GM18505 (cell line): ENCODE data around the gene RPA1.

Source experiments
- ATAC-seq: cut with Tn5 transposase; IDR thresholded peaks from one replicate; pipeline ENCODE4 v1.9.1; 2021; ENCODE audit not compliant: unreplicated experiment
- POLR2A ChIP-seq: IDR thresholded peaks from 4 replicates; pipeline ENCODE4 v1.6.1; 2011; ENCODE audit warnings: borderline replicate concordance; ENCODE audit not compliant: insufficient read depth, insufficient read length; ENCODE audit errors: extremely low read depth

The RPA1 gene

DNA sequence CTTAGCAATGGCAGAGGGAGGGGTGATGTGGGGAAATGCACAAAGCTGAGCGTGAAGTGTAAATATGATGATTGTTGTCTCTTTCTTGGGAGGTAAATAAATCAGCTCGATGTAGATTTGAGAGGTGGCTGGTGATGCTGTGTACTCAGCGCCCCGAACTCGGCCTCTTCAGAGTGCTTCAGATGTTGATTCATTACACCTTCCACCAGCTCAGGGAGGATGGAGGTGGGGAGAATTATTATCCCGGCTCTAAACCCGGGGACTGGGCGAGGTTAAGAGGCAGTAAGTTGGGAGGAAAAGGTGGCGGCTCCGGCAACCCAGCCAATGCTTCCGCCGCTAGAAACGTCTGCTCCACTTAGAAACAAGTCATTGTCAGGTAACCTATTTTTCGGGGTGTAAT lies 86.5 kb downstream of the RPA1 start:
- no peak for TF ChIP-seq POLR2A
- ATAC-seq, result no peak

DNA sequence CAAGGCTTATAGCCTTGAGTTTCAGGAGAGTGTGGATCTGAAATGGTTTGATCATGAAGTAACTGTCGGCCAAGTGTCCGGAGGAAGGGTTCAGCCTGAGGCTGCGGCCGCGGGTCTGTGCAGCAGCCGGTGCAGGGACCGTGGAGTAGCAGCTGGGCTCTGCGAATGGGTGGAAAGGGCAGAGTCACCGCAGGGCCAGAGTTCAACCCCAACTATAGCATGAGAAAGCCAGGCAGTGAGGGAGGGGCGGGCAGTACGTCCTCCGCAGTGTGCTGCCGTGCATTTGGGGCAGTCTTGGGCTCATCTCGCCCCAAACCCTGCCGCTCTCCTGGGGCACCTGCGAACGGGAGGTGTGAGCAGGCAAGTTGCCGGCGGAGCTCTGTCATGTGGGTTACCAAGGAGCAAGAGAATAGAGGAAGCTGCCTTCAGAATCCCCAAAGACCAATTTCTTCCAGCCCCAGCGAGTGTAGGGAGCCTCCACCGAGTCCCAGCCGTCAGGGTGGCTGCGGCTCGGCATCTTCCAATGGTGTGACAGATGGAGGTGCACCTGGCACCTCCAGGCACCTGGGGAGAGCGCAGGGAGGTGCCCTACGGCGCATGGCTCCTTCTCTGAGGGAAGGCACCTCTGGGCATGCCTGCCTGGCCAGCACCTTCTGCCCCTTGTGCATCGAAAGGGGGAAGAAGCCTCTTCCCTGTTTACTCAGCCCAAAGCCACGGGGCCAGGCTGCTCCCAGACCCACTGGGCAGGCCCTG lies 87.3 kb downstream of the RPA1 start:
- no peak for TF ChIP-seq POLR2A
- no peak for ATAC-seq

DNA sequence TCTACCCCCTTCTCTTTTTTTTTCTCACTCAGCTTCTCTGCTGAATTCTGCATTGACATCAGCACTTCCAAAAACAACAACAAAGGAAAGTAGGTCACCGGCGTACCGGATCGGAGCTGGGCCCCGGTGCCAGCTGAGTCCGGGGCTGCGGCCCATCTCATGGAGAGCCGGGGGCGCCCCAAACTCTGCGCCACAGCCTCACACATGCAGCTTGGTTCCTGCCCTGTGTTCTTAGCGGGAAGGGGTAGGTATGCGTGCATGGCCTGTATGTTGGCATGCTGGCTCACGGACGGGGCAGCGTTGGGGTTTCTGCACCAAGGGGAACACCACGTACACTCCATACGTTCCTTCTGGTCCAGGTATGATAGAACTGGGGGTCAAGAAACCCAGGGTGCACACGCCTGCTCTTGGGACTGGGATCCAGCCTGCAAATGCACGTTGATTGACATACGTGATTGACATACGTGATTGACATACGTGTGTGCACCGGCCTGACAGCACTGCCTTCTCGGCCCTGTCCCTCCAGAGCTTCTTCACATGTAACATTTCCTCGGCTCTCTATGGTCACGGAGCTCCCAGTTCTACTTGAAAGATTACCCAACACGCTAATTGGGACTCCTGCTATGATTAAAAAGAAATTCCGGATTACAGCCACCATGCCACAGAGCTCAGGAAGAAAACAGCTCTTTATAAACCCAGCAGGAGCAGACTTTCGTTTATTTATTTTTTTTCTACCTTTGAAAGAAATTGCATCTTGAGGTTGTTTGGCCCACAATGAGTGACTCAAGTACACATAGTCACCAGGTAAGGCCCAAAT lies 88.7 kb downstream of the RPA1 start:
- no peak for ATAC-seq
- no peak for TF ChIP-seq POLR2A

DNA sequence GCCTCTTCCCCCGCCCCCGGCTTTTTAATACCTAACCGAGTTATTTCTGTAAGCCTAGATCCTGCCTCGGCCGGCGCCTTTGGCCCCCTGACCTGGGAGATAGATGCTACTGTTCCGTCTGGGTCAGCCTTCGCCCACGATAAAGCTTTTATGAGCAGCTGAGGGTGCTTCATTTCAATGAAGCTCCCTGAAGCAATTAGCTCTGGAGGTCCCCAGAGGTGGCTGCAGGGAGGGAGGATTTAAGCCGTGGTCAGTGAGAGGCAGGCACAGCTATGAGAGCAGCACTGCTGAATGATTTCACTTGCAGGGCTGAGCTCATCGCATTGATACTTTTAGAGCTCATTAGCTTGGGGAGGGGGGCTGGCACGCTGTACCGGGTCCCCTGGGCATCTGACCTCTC lies 89.4 kb downstream of the RPA1 start:
- no peak for TF ChIP-seq POLR2A
- no peak for ATAC-seq

DNA sequence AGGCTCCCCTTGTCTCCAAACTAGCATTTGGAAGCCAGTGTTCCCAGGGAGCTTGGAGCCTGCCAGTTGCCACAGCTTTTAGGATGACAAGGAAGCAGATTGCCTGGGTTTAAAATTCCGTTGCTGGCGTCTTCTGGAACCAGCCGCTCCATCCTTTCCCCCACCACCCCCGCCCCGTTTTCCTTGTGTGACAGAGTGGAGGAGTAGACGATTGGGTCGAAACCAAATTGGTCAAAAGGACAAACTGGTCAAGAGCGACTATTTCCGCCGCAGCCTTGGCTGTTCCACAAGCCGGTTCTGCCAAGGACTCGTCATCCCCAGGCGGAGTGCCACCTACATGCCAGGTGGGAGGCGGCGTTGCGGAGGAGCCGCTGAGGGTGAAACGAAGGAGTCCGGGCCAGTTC lies 91.1 kb downstream of the RPA1 start:
- ATAC-seq, result no peak
- no peak for TF ChIP-seq POLR2A

DNA sequence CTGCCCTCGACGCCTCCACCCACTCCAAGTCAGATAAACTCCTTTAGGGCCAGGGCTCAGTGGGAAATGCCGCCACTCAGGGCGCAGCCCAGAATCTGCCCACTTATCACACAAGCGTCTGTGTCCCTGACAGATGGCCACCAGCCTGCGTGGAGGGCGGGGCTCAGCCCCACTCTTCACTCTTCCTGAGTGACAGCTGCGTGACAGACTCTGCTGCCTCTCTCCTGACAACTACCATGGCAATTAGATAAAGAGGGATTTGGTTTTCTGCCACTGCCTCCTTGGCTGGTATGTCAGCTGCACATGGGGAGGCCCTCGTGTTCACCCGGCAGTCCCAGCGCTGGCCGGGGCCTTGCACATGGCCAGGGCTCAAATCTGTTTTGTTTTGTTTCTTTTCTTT lies 99.2 kb downstream of the RPA1 start:
- ATAC-seq, result no peak
- no peak for TF ChIP-seq POLR2A

DNA sequence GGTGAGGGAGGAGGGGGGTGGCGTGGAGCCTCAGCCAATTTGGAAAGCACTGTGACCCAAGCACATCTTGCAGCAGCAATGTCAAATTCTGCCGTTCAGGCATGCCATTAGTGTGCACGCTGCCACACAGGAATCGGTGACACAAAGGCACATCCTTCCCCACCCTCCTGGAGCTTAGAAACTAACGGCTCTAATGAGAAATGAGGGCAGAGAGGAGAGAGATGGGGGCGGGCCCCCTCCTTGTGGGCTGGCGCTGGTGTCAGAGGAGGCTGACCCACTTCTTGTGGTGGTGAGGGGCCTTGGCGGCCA lies 100.5 kb downstream of the RPA1 start:
- no peak for TF ChIP-seq POLR2A
- no peak for ATAC-seq

DNA sequence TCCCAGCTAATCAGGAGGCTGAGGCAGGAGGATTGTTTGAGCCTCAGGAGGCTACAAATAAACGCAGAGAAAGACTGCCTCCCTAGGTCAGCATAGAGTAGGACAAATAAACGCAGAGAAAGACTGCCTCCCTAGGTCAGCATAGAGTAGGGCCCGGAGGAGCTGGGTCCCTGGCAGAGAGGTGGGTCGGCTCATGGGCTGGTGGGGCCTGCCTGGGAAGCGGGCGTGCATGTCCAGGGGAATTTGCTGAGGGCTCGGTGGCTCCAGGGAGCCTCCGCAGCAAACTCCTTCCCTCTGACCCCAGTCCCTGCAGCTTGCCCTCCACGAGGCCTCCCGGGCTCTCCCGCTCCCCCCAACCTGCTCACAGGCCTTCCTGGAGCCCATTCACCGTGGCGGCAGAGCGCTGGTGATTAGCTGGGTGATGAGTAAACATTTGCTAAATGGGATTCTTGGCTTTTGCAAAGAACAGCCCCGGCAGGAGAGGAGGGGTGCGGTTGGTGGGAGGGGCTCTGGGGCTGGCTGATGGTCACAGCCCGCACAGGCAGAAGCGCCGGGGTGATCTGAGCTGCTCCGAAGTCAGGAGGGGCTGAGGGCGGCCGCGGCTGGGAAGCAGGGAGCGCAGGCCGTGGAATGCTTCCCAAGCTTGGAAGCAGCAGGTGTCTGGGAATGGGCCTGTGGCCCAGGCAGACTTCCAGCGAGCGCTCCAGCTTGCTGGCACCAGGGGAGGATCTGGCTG lies 102.2 kb downstream of the RPA1 start:
- TF ChIP-seq POLR2A, result no peak
- no peak for ATAC-seq

DNA sequence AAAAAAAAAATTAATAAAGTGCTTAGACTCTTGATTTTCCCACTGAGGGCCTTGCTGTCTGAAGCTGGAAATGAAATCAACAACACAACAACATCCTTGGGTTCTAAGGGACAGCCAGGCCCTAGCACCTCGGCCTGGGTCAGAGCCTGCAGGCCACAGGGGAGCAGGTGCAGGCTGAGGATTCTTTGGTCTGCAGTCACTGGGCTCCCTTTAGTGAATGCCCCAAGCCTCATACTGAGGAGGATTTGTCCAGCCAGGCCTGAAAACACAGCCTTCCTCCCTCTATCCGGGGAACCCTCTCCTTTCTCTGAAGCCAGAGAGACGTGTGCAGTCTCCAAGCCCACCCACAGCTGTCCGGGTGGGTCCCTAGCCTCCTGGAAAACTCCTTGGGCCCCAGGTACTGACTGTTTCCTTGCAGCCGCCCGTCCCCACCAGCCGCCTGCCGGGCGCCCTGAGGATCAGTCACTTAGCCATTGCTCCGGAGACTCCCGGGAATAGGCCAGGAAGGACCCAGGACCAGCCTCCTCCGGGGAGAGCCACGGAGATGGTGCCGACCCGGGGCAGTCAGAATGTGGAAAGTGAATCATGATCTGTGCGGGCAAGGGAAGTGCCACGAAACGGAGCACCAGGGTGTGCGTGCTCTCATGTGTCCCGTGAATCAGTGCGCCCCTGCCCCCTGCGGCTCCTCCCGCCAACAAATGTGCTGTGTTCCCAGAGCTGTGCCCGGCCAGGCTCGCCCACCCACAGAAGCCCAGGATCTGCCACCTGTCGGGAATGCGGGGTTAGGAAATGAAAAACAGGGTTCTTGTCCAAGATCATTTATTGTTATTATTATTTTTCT lies 104.3 kb downstream of the RPA1 start:
- ATAC-seq, result no peak
- no peak for TF ChIP-seq POLR2A

DNA sequence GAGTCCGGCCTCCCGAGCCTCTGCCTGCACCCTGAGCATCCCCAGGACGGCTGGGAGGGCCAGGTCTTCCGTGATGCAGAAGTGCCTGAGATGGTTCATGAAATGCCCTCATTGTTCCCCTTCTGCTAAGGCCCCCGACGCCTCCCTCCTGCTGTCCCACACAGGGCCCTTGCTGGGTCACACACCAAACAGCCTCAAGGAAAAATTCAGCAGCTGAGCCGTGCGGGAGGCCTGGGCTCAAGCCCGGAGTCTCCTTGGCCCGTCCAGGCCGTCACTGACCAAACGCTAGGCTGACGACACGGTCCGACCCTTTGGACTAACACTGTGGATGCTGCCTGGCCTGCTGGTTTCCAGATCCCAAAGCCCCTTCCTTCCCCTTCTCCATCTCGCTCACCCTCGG lies 105.1 kb downstream of the RPA1 start:
- ATAC-seq, result no peak
- no peak for TF ChIP-seq POLR2A

DNA sequence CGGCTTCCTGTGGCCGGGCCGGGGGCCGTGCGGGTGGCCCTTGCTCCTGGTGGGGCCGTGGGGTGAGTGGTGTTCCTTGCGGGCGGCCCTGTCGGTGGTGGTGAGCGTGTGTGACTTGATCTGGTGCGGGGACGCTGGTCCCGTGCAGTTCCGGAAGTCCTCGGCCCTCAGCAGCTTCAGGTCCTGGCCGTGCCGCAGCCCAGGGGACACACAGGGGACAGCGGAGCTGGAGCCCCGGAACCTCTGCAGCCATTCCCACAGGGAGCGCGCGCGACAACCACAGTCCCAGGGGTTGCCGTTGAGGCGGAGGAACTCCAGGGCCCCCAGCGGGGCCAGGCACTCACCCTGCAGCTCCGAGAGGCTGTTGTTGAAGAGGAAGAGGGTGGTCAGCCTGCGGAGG lies 107.0 kb downstream of the RPA1 start:
- no peak for ATAC-seq
- no peak for TF ChIP-seq POLR2A

DNA sequence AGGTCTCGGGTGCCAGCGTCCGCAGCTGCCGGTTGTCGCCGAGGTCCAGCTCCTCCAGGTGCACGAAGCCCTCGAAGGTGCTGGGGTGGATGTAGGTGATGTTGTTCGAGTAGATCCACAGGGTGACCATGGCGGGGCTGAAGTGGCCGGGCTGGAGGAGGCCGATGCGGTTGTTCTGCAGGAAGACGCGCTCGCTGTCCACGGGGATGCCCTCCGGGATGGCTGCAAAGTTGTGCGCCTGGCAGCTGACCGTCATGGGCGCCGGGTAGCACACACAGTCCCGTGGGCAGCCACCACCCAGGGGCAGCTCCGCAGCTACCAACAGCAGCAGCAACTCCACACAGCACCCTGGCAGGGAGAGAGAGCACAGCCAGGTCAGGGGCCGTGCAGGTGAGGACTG lies 107.7 kb downstream of the RPA1 start:
- ATAC-seq, result no peak
- no peak for TF ChIP-seq POLR2A
